GM21423 (cell line): ENCODE data around the gene XYLB.
A peak's percentile ranks its signal among the peaks of the same experiment; 100 is the strongest.
"Not testable (repeated sequence)": the region's sequence is repeated elsewhere in the genome, so short reads cannot be mapped to it uniquely, and the experiment has no call there.

ENCODE experiments used
- ATAC-seq: cut with Tn5 transposase; IDR thresholded peaks from one replicate; pipeline ENCODE4 v1.9.1; 2021; ENCODE audit warnings: mild to moderate bottlenecking, moderate library complexity; ENCODE audit not compliant: unreplicated experiment

The XYLB gene

GRCh38 chr3:38346587-38347410 lies at the start of gene XYLB:
XYLB (plus strand) TSS chr3:38346785; CDS start chr3:38346869, 84 bp downstream.
- peak; percentile 98 for ATAC-seq

- ATAC-seq = not testable (repeated sequence)
Measured at GRCh38 chr3:38297053-38297452, 49.5 kb upstream of the XYLB start.

- ATAC-seq = no peak
Measured at GRCh38 chr3:38297537-38297936, 49.0 kb upstream of the XYLB start.

- no peak for ATAC-seq
Measured at GRCh38 chr3:38297947-38298711, 48.5 kb upstream of the XYLB start.

GRCh38 chr3:38306941-38307340 lies 39.6 kb upstream of the XYLB start:
- ATAC-seq = no peak

GRCh38 chr3:38307599-38307998 lies 39.0 kb upstream of the XYLB start:
- no peak for ATAC-seq

GRCh38 chr3:38308456-38308855 lies 38.1 kb upstream of the XYLB start:
- no peak for ATAC-seq

- ATAC-seq = no peak
Measured at GRCh38 chr3:38311476-38311875, 35.1 kb upstream of the XYLB start.

- no peak for ATAC-seq
Measured at GRCh38 chr3:38311941-38312340, 34.6 kb upstream of the XYLB start.

- ATAC-seq = no peak
Measured at GRCh38 chr3:38312356-38312755, 34.2 kb upstream of the XYLB start.

GRCh38 chr3:38313263-38313662 lies 33.3 kb upstream of the XYLB start:
- no peak for ATAC-seq

GRCh38 chr3:38313695-38314094 lies 32.9 kb upstream of the XYLB start:
- no peak for ATAC-seq

GRCh38 chr3:38314112-38314763 lies 32.3 kb upstream of the XYLB start:
- ATAC-seq = no peak

GRCh38 chr3:38314764-38315487 lies 31.7 kb upstream of the XYLB start:
- no peak for ATAC-seq

- no peak for ATAC-seq
Measured at GRCh38 chr3:38315488-38316230, 30.9 kb upstream of the XYLB start.

GRCh38 chr3:38316356-38317191 lies 30.0 kb upstream of the XYLB start:
- no peak for ATAC-seq

- no peak for ATAC-seq
Measured at GRCh38 chr3:38317192-38317759, 29.3 kb upstream of the XYLB start.

- no peak for ATAC-seq
Measured at GRCh38 chr3:38318766-38319671, 27.6 kb upstream of the XYLB start.
